Mesendoderm (in vitro differentiated cells): ENCODE measurements around the gene CTNNA3.
A peak's percentile ranks its signal among the peaks of the same experiment; 100 is the strongest.

Experiments
- DNase-seq: peaks from one replicate; pipeline ENCODE4 v3.0.0; 2013
- H2AK5ac ChIP-seq: 2 replicates; pipeline ENCODE4 v1.6.1; 2013; ENCODE audit warnings: low read length, inconsistent platforms
- H2BK120ac ChIP-seq: 2 replicates; pipeline ENCODE4 v1.6.1; 2013; ENCODE audit warnings: low read depth, mild to moderate bottlenecking, low read length, moderate library complexity, mixed read lengths
- H2BK15ac ChIP-seq: replicated peaks from 2 replicates; pipeline ENCODE4 v1.6.1; 2013; ENCODE audit warnings: low read depth, mild to moderate bottlenecking, moderate library complexity
- H2BK5ac ChIP-seq: 2 replicates; pipeline ENCODE4 v1.6.1; 2013; ENCODE audit warnings: low read length, inconsistent platforms
- H3K18ac ChIP-seq: 2 replicates; pipeline ENCODE4 v1.6.1; 2013; ENCODE audit warnings: mild to moderate bottlenecking, low read length, mixed read lengths
- H3K23ac ChIP-seq: one replicate; pipeline ENCODE4 v1.6.1; 2013; ENCODE audit warnings: low read length
- H3K27ac ChIP-seq: 2 replicates; pipeline ENCODE4 v1.5.1; 2013; ENCODE audit warnings: low read depth, mild to moderate bottlenecking, inconsistent platforms, low read length, moderate library complexity
- H3K27me3 ChIP-seq: 2 replicates; pipeline ENCODE4 v1.6.1; 2013; ENCODE audit warnings: low read length, control low read depth, mild to moderate bottlenecking, inconsistent platforms; ENCODE audit not compliant: insufficient read depth, poor library complexity
- H3K36me3 ChIP-seq: 2 replicates; pipeline ENCODE4 v1.6.1; 2013; ENCODE audit warnings: low read length, inconsistent platforms; ENCODE audit not compliant: control insufficient read depth, insufficient read depth
- H3K4ac ChIP-seq: one replicate; pipeline ENCODE4 v1.6.1; 2013; ENCODE audit warnings: low read depth, mild to moderate bottlenecking, low read length, moderate library complexity
- H3K4me1 ChIP-seq: 2 replicates; pipeline ENCODE4 v1.6.1; 2013; ENCODE audit warnings: low read depth, low read length, inconsistent platforms; ENCODE audit not compliant: control insufficient read depth
- H3K4me2 ChIP-seq: 2 replicates; pipeline ENCODE4 v1.6.1; 2013; ENCODE audit warnings: low read length
- H3K4me3 ChIP-seq: 2 replicates; pipeline ENCODE4 v1.5.1; 2013; ENCODE audit warnings: mild to moderate bottlenecking, low read length
- H3K56ac ChIP-seq: one replicate; pipeline ENCODE4 v1.6.1; 2013; ENCODE audit warnings: low read length
- H3K79me1 ChIP-seq: 2 replicates; pipeline ENCODE4 v1.6.1; 2013; ENCODE audit warnings: low read length, inconsistent platforms
- H3K79me2 ChIP-seq: 2 replicates; pipeline ENCODE4 v1.6.1; 2013; ENCODE audit warnings: mild to moderate bottlenecking, low read length; ENCODE audit not compliant: control insufficient read depth, insufficient read depth
- H3K9ac ChIP-seq: 2 replicates; pipeline ENCODE4 v1.6.1; 2013; ENCODE audit warnings: low read length, inconsistent platforms
- H4K5ac ChIP-seq: one replicate; pipeline ENCODE4 v1.6.1; 2013; ENCODE audit warnings: low read length
- H4K8ac ChIP-seq: one replicate; pipeline ENCODE4 v1.6.1; 2013; ENCODE audit warnings: low read depth, mild to moderate bottlenecking, control low read depth, low read length, moderate library complexity
- WGBS: extraction: QIAGEN DNeasy Blood & Tissue Kit; methylation state at CpG from one replicate; pipeline ENCODE4 v1.1.7; 2013; ENCODE audit warnings: low lambda C conversion rate, missing lambda C conversion rate; ENCODE audit not compliant: insufficient coverage; ENCODE audit errors: extremely low coverage; 5-methylcytosine and 5-hydroxymethylcytosine counted together

The CTNNA3 gene

GRCh38 chr10:66835400-66835799 is 860.6 kb downstream of the CTNNA3 start:
- Histone ChIP-seq H3K27ac (no peak overlapping the region), H3K9ac (no peak overlapping the region), H3K4ac (no peak overlapping the region), H3K27me3 (no peaks in the 10 kb centered on the region), H2BK120ac (no peak overlapping the region), H3K4me3 (no peak overlapping the region), H2BK15ac (no peak overlapping the region), H3K56ac (no peak overlapping the region), H3K79me2 (no peaks in the 10 kb centered on the region), H3K23ac (no peak overlapping the region), H4K8ac (no peak overlapping the region), H3K36me3 (no peaks in the 10 kb centered on the region), H2AK5ac (no peak overlapping the region), H3K79me1 (no peaks in the 10 kb centered on the region), H3K18ac (no peak overlapping the region), H4K5ac (no peak overlapping the region), H3K4me1 (no peaks in the 10 kb centered on the region), H3K4me2 (no peak overlapping the region), H2BK5ac (no peak overlapping the region)
- DNase-seq: no peak

DNA sequence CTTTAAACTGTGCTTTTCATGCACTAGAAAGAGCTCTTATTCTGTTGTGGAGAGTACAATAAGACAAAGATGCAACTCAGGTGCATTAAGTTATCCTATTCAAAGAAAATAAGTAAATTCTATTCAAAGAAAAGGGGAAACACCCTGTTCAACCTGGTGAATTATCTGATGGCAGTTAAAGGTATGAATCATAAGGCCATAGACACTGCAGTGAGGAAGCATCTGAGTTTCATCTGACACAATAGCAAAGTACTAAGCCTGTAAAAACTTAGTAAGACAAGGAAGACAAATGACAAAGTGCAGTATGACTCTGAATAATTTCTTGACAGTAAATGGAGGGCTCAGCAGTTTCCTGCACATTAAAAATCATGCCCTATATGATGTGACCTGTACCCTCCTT is 861.2 kb downstream of the CTNNA3 start:
- no peak overlapping the region for H4K5ac ChIP-seq
- no peaks in the 10 kb centered on the region for H3K36me3 ChIP-seq
- H3K79me1 ChIP-seq: no peaks in the 10 kb centered on the region
- no peaks in the 10 kb centered on the region for H3K79me2 ChIP-seq
- no peaks in the 10 kb centered on the region for H3K27me3 ChIP-seq
- H3K9ac ChIP-seq: no peak overlapping the region
- no peak overlapping the region for H2BK5ac ChIP-seq
- no peak overlapping the region for H4K8ac ChIP-seq
- no peak overlapping the region for H2BK120ac ChIP-seq
- H3K56ac ChIP-seq: no peak overlapping the region
- H3K27ac ChIP-seq: no peak overlapping the region
- H3K18ac ChIP-seq: no peak overlapping the region
- no peak for DNase-seq
- H3K4me2 ChIP-seq: no peak overlapping the region
- no peak overlapping the region for H2BK15ac ChIP-seq
- H3K4me3 ChIP-seq: no peak overlapping the region
- no peak overlapping the region for H2AK5ac ChIP-seq
- no peaks in the 10 kb centered on the region for H3K4me1 ChIP-seq
- no peak overlapping the region for H3K23ac ChIP-seq
- H3K4ac ChIP-seq: no peak overlapping the region

DNA sequence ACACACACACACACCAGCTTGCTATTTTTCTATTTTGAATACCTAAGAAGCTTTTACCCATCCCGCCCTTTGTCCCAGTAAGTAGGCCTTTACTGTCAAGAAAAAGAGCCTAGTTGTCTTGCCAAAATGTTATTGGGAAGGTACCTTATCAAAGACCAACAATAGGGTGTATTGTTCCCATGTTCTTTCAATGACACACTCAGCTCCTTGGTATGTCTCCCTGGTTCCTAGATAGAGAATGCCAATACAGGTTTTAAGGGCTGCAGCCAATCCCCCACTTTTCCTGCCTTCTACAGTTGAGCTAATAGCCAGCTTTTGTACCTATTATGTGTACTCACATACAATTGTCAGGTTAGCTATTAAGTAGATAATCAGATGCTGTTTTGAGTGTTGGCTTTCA is 862.1 kb downstream of the CTNNA3 start:
- Histone ChIP-seq H3K27me3 (no peaks in the 10 kb centered on the region), H4K8ac (no peak overlapping the region), H3K4me2 (no peak overlapping the region), H3K4me3 (no peak overlapping the region), H3K56ac (no peak overlapping the region), H4K5ac (no peak overlapping the region), H3K4me1 (no peaks in the 10 kb centered on the region), H3K27ac (no peak overlapping the region), H3K4ac (no peak overlapping the region), H3K9ac (no peak overlapping the region), H2BK120ac (no peak overlapping the region), H3K79me2 (no peaks in the 10 kb centered on the region), H3K36me3 (no peaks in the 10 kb centered on the region), H2BK15ac (no peak overlapping the region), H2BK5ac (no peak overlapping the region), H3K23ac (no peak overlapping the region), H3K79me1 (no peaks in the 10 kb centered on the region), H3K18ac (no peak overlapping the region), H2AK5ac (no peak overlapping the region)
- no CpG with 5 or more reads among the region's 1 CpG for WGBS
- peak; percentile 36 for DNase-seq

DNA sequence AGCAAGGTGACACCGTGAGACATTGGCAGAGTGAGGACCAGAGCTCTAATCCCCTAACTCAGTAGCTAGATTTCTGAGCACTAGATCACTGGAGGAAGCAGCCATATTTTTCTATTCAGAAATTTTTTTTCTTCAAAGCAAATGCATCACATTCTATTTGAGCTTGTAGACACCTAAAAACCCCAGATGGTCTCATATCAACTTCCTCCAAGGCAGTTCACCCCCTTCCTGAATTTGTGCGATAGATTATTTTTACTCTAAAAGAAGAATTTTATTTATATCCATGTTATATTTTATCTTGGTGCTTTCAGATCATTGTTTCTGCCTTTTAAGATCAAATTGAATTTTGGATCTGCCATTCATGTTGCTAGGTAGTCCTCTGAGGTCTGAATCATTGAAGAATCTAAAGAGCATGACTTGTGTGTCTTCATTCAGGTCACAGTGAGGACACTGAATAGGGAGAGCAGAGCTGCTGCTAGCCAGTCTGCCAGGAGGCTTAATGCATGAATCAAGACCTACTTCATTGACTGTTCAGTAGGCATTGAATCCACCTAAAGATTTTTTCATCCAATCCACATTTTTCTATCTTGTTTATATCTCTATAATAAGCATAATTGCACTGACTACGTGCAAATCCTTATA is 863.1 kb downstream of the CTNNA3 start:
- H3K79me1 ChIP-seq: no peaks in the 10 kb centered on the region
- H3K79me2 ChIP-seq: no peaks in the 10 kb centered on the region
- H3K9ac ChIP-seq: no peak overlapping the region
- no peak overlapping the region for H2AK5ac ChIP-seq
- no peak overlapping the region for H3K18ac ChIP-seq
- no peaks in the 10 kb centered on the region for H3K4me1 ChIP-seq
- DNase-seq: no peak
- no peak overlapping the region for H2BK5ac ChIP-seq
- H3K23ac ChIP-seq: no peak overlapping the region
- no peak overlapping the region for H2BK120ac ChIP-seq
- no peak overlapping the region for H3K56ac ChIP-seq
- no peak overlapping the region for H4K5ac ChIP-seq
- no peaks in the 10 kb centered on the region for H3K36me3 ChIP-seq
- H2BK15ac ChIP-seq: no peak overlapping the region
- H3K27ac ChIP-seq: no peak overlapping the region
- no peak overlapping the region for H4K8ac ChIP-seq
- no peak overlapping the region for H3K4me2 ChIP-seq
- WGBS: no CpG with 5 or more reads among the region's 3 CpGs
- H3K27me3 ChIP-seq: no peaks in the 10 kb centered on the region
- no peak overlapping the region for H3K4ac ChIP-seq
- no peak overlapping the region for H3K4me3 ChIP-seq

GRCh38 chr10:66828957-66829356 is 867.0 kb downstream of the CTNNA3 start:
- Histone ChIP-seq H2BK5ac (no peak overlapping the region), H3K79me1 (no peaks in the 10 kb centered on the region), H3K23ac (no peak overlapping the region), H3K56ac (no peak overlapping the region), H3K9ac (no peak overlapping the region), H2AK5ac (no peak overlapping the region), H3K4me2 (no peak overlapping the region), H2BK120ac (no peak overlapping the region), H3K79me2 (no peaks in the 10 kb centered on the region), H4K5ac (no peak overlapping the region), H3K36me3 (no peaks in the 10 kb centered on the region), H2BK15ac (no peak overlapping the region), H3K27ac (no peak overlapping the region), H4K8ac (no peak overlapping the region), H3K4me1 (no peaks in the 10 kb centered on the region), H3K18ac (no peak overlapping the region), H3K4ac (no peak overlapping the region), H3K4me3 (no peak overlapping the region), H3K27me3 (no peaks in the 10 kb centered on the region)
- DNase-seq: no peak
- no CpG with 5 or more reads among the region's 2 CpGs for WGBS

DNA sequence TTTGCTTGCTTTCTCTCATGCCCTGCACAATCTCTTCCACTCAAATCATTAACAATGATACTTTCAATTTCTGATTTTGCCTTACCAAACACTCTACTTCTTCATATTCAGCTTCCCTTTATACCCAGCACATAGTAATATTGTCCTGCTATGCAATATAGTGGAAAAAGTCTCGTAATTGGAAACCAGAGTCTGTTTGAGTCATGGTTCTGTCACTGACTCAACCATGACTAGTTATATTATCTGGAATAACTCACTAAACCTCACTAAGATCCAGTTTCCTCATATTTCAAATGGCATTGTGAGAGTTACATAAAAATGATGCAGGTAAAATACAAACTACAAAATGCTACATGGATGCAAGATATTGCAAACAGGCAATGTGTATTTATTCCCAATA is 868.6 kb downstream of the CTNNA3 start:
- Histone ChIP-seq H3K9ac (no peak overlapping the region), H3K4me1 (no peaks in the 10 kb centered on the region), H3K27ac (no peak overlapping the region), H3K4ac (no peak overlapping the region), H2BK15ac (no peak overlapping the region), H3K18ac (no peak overlapping the region), H2BK5ac (no peak overlapping the region), H3K23ac (no peak overlapping the region), H3K79me2 (no peaks in the 10 kb centered on the region), H4K5ac (no peak overlapping the region), H3K4me2 (no peak overlapping the region), H2BK120ac (no peak overlapping the region), H3K4me3 (no peak overlapping the region), H2AK5ac (no peak overlapping the region), H3K36me3 (no peaks in the 10 kb centered on the region), H3K56ac (no peak overlapping the region), H4K8ac (no peak overlapping the region), H3K79me1 (no peaks in the 10 kb centered on the region), H3K27me3 (no peaks in the 10 kb centered on the region)
- no peak for DNase-seq
- no CpG with 5 or more reads among the region's 1 CpG for WGBS
